ENCODE data around the gene SOS2.

Gene SOS2

GRCh38 chr14:50113381-50114035 is 117.9 kb downstream of the SOS2 start:
- no peak for DNase-seq

- peak; percentile 27 for DNase-seq
These were observed 120.9 kb downstream of the SOS2 start for GRCh38 chr14:50110323-50111037.

GRCh38 chr14:50109342-50109741 is 122.0 kb downstream of the SOS2 start:
- no peak for DNase-seq

- DNase-seq: no peak
These were observed 123.5 kb downstream of the SOS2 start for GRCh38 chr14:50107850-50108249.

- no peak for DNase-seq
These were observed 125.2 kb downstream of the SOS2 start for GRCh38 chr14:50106178-50106577.

- no peak for DNase-seq
These were observed 127.8 kb downstream of the SOS2 start for GRCh38 chr14:50103558-50103957.

- no peak for DNase-seq
These were observed 130.0 kb downstream of the SOS2 start for GRCh38 chr14:50101417-50101816.

GRCh38 chr14:50100805-50101204 is 130.6 kb downstream of the SOS2 start:
- no peak for DNase-seq

- no peak for DNase-seq
These were observed 132.0 kb downstream of the SOS2 start for GRCh38 chr14:50099335-50099734.

GRCh38 chr14:50095895-50096294 is 135.5 kb downstream of the SOS2 start:
- DNase-seq: peak; percentile 59

- no peak for DNase-seq
These were observed 137.2 kb downstream of the SOS2 start for GRCh38 chr14:50094056-50094755.

- DNase-seq: no peak
These were observed 137.9 kb downstream of the SOS2 start for GRCh38 chr14:50093496-50093895.

- no peak for DNase-seq
These were observed 139.3 kb downstream of the SOS2 start for GRCh38 chr14:50092006-50092555.

- DNase-seq: no peak
These were observed 140.0 kb downstream of the SOS2 start for GRCh38 chr14:50091240-50091913.

GRCh38 chr14:50089208-50089607 is 142.2 kb downstream of the SOS2 start:
- DNase-seq: no peak

GRCh38 chr14:50088731-50089130 is 142.6 kb downstream of the SOS2 start:
- DNase-seq: no peak

- DNase-seq: no peak
These were observed 143.3 kb downstream of the SOS2 start for GRCh38 chr14:50088117-50088515.

- peak; percentile 51 for DNase-seq
These were observed 143.8 kb downstream of the SOS2 start for GRCh38 chr14:50087341-50088116.

GRCh38 chr14:50086321-50086711 is 145.1 kb downstream of the SOS2 start:
- DNase-seq: no peak

- peak; percentile 60 for DNase-seq
These were observed 145.6 kb downstream of the SOS2 start for GRCh38 chr14:50085570-50086320.

GRCh38 chr14:50084666-50085065 is 146.7 kb downstream of the SOS2 start:
- DNase-seq: no peak
